Activated CD4-positive, alpha-beta T cell treated with anti-CD3 and anti-CD28 coated beads, Interleukin-2, amount 10 ng/mL, durations not matched to agents 24 days and 14 days (primary cell): ENCODE data around the gene COL9A1. TPM values are rescaled to one million over a fixed set of nuclear protein-coding genes. Genes with fewer than 3 reads are reported as not detected.

Experiments used
- DNase-seq: peaks from one replicate; pipeline ENCODE4 v3.0.0; 2022
- H3K27ac Mint-ChIP-seq: one replicate; pipeline ENCODE4 v1.8.0; 2022; ENCODE audit warnings: mild to moderate bottlenecking, mixed read lengths
- H3K27me3 Mint-ChIP-seq: one replicate; pipeline ENCODE4 v1.8.0; 2022; ENCODE audit warnings: mixed read lengths
- H3K36me3 Mint-ChIP-seq: one replicate; pipeline ENCODE4 v1.8.0; 2022; ENCODE audit warnings: low read depth, mild to moderate bottlenecking, mixed read lengths
- H3K4me1 Mint-ChIP-seq: one replicate; pipeline ENCODE4 v1.8.0; 2021; ENCODE audit warnings: mixed read lengths
- H3K4me3 Mint-ChIP-seq: one replicate; pipeline ENCODE4 v1.8.0; 2022; ENCODE audit warnings: mild to moderate bottlenecking, moderate library complexity, mixed read lengths
- H3K9me3 Mint-ChIP-seq: one replicate; pipeline ENCODE4 v1.8.0; 2021; ENCODE audit warnings: mixed read lengths
- intact Hi-C: fragments of 100-400 bp; cut with micrococcal nuclease; formaldehyde crosslinking; loops from one replicate; pipeline ENCODE4 v1.15.1; 2023
- total RNA-seq: library from RNA; stranded (reverse); gene quantifications from 2 replicates; pipeline ENCODE4 v1.2.3, GENCODE V29; 2022

The COL9A1 gene
- total RNA-seq, 1 donor from 2014 or later: not detected

DNA sequence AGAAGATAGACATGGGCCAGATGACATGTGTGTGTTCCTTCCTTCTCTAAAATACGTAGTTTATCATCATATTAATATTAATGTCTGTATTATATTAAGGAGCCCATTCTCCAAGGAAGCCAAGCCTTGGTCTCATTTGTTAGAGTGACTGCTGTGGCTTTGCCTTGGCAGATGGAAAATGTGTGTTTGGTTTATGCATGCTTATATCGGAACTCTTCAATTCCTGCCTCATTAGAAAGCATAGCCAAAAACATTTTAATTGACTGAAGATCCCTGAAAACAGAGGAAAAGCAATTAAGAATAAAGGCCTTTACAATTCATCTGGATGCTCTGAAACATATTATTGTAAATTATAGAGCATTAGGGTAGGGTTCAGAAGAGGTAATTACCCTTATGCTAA, 106.4 kb downstream of the COL9A1 start:
- H3K27me3 Mint-ChIP-seq: peaks cover 5% of the 10 kb centered on the region
- H3K4me3 Mint-ChIP-seq: no peak overlapping the region
- no peaks in the 10 kb centered on the region for H3K36me3 Mint-ChIP-seq
- H3K27ac Mint-ChIP-seq: no peak overlapping the region
- intact Hi-C loops: no loop called here
- DNase-seq: no peak
- no peaks in the 10 kb centered on the region for H3K9me3 Mint-ChIP-seq
- no peaks in the 10 kb centered on the region for H3K4me1 Mint-ChIP-seq

DNA sequence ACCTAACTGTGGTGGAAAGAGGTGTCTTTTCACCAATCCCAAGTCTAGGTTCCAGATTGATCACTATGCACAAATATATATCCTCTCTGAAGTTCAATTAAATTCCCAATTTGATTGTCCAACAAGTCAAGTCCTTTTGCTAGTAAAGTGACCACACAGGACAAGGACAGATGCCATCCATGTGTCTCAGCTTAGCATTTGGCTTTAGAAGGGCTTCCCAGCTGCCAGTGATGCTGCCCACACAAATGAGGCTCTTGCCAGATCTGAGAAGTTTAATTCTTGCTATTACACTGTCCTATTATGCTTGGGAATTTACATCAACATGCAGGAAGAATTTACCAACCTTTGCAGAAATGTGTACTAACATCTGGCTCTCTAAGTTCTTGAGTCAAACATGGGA, 108.5 kb downstream of the COL9A1 start:
- Mint-ChIP-seq H3K27me3 (peaks cover 8% of the 10 kb centered on the region), H3K4me3 (no peak overlapping the region), H3K9me3 (no peaks in the 10 kb centered on the region), H3K36me3 (no peaks in the 10 kb centered on the region), H3K27ac (no peak overlapping the region), H3K4me1 (no peaks in the 10 kb centered on the region)
- intact Hi-C loops: no loop called here
- DNase-seq: no peak

DNA sequence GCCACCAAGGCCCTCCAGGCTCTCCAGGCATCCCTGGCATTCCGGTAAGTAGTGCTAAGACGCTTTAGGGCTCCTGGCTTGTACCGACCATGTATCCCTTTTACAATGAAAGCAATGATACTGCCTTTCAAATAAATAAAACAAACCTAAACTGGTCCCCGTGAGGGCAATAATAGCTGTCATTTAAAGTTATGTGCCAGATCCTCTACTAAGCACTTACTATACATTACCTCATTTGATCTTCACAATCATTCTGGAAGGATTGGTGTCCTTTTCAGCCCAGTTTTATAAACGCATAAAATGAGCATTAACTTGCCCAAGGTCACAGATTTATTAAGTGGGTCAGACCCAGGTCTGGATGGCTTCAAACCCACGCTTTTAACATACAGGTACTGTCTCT, 114.7 kb downstream of the COL9A1 start:
- H3K27ac Mint-ChIP-seq: no peak overlapping the region
- H3K36me3 Mint-ChIP-seq: no peaks in the 10 kb centered on the region
- no peak for DNase-seq
- H3K4me1 Mint-ChIP-seq: no peaks in the 10 kb centered on the region
- intact Hi-C loops: no loop called here
- H3K27me3 Mint-ChIP-seq: peaks cover 5% of the 10 kb centered on the region
- no peak overlapping the region for H3K4me3 Mint-ChIP-seq
- H3K9me3 Mint-ChIP-seq: no peaks in the 10 kb centered on the region

DNA sequence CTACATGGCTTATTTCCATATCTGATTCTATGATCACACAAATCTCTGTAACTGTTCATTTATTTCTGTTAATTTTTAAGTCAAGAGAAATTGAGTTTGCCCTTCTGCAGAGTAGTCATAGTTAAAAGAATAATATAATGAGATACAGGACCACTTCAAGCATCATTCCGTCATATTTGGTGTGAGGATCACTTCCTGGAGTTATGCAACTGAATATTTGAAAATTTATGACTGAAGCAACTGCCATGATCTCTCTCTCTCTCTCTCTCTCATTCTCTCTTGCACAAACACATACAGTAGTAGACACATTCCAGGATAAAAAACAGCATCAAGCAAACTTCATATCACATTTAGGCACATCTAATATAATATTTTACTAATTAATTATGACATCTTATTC, 116.4 kb downstream of the COL9A1 start:
- intact Hi-C loops: no loop called here
- no peak for DNase-seq
- Mint-ChIP-seq H3K36me3 (no peaks in the 10 kb centered on the region), H3K9me3 (no peaks in the 10 kb centered on the region), H3K4me1 (no peaks in the 10 kb centered on the region), H3K27me3 (peaks cover 3% of the 10 kb centered on the region), H3K27ac (no peak overlapping the region), H3K4me3 (no peak overlapping the region)

DNA sequence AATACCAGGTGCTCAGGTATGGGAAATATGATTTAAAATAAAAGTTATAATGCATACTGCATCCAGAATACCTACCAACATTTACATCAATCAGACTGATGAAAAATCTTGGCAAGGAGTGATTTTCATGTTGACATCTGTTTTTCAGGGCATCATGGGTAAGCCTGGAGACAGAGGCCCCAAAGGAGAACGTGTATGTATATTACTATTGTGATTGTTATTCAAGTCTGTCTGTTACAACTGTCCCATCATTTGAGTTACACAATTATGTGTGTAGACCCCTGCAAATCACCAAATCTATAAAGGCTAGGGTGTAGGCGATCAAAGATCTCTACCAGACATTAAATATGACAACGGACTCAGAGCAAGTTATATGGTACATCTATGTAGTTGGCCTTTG, 118.2 kb downstream of the COL9A1 start:
- Mint-ChIP-seq H3K9me3 (no peaks in the 10 kb centered on the region), H3K27me3 (no peaks in the 10 kb centered on the region), H3K27ac (no peak overlapping the region), H3K4me1 (peaks cover 3% of the 10 kb centered on the region), H3K4me3 (no peak overlapping the region), H3K36me3 (no peaks in the 10 kb centered on the region)
- no peak for DNase-seq
- intact Hi-C loops: no loop called here

DNA sequence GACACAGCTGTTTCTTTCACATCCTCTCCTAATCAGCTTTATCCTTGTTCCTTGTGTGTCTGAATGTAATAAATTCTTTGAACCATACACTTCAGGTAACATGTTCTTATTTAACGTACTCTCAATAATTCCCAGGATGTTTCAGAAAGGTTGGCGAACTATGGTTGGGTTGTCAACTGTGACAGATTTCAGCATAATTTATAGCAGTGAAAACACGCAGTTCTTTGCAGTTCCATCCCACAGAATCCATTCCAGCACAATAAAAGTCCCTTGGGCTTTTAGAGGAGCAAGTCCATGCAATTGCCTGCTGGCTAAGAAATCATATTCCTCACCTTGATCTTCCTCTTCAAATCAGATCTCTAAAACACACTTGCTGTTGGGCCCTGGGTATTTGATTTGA, 119.3 kb downstream of the COL9A1 start:
- Mint-ChIP-seq H3K36me3 (no peaks in the 10 kb centered on the region), H3K27me3 (no peaks in the 10 kb centered on the region), H3K4me3 (no peak overlapping the region), H3K27ac (no peak overlapping the region), H3K9me3 (no peaks in the 10 kb centered on the region), H3K4me1 (peaks cover 3% of the 10 kb centered on the region)
- no peak for DNase-seq
- intact Hi-C loops: no loop called here

DNA sequence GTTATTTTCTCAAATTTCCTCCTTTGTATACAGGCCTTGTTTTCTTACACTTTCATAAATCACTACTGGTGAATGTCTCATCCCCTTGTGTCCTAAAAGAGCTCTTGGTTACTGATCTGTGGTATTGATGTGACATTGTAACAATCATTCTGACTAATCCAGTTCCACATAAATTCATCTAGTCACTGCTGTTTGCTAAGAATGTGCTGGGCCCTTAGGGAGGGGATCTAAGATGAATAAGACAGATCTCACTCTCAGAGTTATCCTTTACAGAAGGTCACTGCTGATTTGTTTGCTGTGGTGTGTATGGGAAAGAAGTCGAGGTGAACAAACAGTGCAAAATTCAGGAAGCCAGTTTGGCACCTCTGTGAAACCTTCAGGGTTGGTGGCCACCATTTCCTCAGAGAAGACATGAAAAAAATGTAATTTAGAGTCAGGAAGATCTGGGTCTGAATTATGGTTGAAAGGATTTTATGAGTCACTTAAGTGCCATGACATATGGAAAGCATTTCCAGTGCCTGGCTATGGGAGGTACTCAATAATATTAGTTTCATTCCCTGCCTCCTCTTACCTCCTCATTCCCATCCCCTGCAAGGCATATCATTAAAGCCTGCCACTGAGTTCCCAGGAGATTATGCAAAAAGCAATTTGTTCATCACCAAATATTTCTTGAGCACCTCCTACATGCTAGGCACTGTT, 121.8 kb downstream of the COL9A1 start:
- Mint-ChIP-seq H3K27ac (no peak overlapping the region), H3K4me1 (peaks cover 3% of the 10 kb centered on the region), H3K4me3 (no peak overlapping the region), H3K27me3 (no peaks in the 10 kb centered on the region), H3K9me3 (no peaks in the 10 kb centered on the region), H3K36me3 (no peaks in the 10 kb centered on the region)
- no peak for DNase-seq
- intact Hi-C loops: no loop called here

DNA sequence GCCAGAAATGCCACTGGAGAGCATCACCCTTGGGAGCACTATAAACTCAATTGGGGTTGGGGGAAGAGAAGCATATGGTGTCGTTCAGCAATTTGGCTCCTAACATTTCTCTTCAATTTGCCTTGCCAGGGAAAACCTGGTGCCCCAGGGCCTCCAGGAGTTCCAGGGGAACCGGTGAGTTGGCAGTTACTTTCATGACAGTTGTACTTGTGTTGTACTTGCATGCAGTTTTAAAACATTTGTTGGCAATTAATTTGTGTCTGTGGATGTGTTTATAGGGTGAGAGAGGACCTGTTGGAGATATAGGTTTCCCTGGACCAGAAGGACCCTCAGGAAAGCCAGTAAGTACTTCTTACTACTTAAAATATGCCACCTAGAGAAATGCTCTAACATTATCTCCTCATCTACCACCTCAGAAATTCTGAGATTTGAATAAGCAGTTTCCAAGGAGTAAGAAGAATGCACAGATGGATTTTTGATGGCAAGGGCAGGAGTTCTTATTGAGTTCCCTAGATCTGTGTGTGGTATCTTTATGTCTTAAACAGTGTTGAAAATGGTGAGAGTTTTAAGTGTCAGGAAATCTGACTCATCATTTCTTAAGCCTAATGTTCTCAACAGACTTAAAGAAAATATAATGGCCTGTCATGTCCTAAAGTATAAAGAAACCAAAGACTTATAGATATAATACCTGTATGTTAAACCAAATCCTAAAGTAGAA, 122.5 kb downstream of the COL9A1 start:
- Mint-ChIP-seq H3K27me3 (no peaks in the 10 kb centered on the region), H3K4me1 (peaks cover 3% of the 10 kb centered on the region), H3K9me3 (no peaks in the 10 kb centered on the region), H3K36me3 (no peaks in the 10 kb centered on the region), H3K4me3 (no peak overlapping the region), H3K27ac (no peak overlapping the region)
- intact Hi-C loops: no loop called here
- DNase-seq: no peak

DNA sequence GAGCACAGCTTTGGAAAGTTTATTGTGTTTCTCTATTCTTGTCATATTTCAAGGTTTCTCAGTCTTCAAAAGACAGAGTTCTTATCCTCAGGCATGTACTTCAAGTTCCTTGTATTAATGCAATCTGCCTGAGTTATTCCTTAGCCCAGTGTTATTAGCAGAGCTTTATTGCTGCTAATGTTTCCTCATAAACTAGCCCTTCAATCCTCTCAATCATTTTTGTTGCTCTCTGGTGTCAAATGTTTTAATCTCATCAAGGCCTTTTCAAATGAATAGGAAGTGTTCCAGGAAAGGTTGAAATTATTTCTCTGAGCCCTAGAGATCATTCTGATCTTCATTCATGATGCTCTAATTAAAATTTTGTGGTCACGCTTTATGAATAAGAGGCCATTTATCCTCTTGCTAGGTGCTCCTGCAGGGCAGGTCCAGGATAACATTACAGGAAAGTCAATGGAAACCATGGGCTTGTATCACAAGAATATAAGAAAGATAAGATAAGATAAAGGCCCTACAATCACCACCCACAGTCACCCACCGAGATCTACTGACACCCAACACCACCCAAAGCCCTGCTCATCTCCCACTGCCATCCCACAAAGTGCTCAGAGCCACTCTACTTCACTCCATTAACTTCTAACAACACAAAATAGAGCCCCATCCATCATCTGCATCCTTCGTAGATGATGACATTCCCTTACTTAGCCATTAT, 125.9 kb downstream of the COL9A1 start:
- Mint-ChIP-seq H3K27me3 (no peaks in the 10 kb centered on the region), H3K9me3 (no peaks in the 10 kb centered on the region), H3K27ac (no peak overlapping the region), H3K36me3 (no peaks in the 10 kb centered on the region), H3K4me1 (peaks cover 3% of the 10 kb centered on the region), H3K4me3 (no peak overlapping the region)
- intact Hi-C loops: no loop called here
- no peak for DNase-seq

DNA sequence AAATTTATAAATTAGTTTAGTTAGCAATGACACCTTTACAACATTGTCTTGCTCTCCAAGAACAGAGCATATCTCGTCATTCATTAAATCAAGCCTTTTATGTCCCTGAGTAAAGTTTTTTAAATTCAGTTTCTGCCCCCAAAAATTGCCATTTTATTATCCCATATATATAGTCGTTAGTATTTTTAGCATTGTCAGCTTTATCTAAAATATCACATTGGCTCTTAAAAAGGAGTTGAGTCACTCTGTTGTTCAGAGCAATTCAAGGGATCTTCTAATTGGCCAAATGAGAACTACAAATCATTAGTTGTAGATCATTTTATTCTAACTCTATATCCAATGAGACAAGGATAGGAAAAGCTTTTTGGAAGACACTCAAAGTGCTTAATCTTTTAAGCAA, 127.1 kb downstream of the COL9A1 start:
- no peaks in the 10 kb centered on the region for H3K36me3 Mint-ChIP-seq
- H3K4me1 Mint-ChIP-seq: no peaks in the 10 kb centered on the region
- no peak for DNase-seq
- intact Hi-C loops: no loop called here
- H3K9me3 Mint-ChIP-seq: no peaks in the 10 kb centered on the region
- H3K4me3 Mint-ChIP-seq: no peak overlapping the region
- no peak overlapping the region for H3K27ac Mint-ChIP-seq
- peaks cover 1% of the 10 kb centered on the region for H3K27me3 Mint-ChIP-seq

DNA sequence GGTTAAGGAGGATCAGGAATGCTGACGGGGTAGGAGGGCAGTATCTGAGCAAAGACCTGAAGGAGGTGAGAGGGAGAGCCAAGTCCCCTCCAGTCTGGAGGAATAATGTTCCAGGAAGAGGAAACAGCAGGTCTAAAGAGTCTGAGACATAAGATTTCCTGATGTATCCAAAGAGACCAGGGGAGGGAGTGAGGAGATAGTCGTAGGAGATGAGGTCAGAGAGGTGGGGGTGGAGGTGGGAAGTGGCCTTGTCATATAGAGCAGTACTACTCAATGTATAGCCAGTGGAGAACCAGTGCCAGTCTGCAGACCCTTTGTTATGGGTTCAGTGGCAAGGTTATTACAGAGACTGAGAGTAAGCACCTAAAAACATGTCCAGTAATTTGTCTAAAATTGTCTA, 130.6 kb downstream of the COL9A1 start:
- Mint-ChIP-seq H3K27me3 (peaks cover 11% of the 10 kb centered on the region), H3K9me3 (no peaks in the 10 kb centered on the region), H3K4me1 (no peaks in the 10 kb centered on the region), H3K36me3 (no peaks in the 10 kb centered on the region), H3K27ac (no peak overlapping the region), H3K4me3 (no peak overlapping the region)
- DNase-seq: no peak
- intact Hi-C loops: no loop called here

DNA sequence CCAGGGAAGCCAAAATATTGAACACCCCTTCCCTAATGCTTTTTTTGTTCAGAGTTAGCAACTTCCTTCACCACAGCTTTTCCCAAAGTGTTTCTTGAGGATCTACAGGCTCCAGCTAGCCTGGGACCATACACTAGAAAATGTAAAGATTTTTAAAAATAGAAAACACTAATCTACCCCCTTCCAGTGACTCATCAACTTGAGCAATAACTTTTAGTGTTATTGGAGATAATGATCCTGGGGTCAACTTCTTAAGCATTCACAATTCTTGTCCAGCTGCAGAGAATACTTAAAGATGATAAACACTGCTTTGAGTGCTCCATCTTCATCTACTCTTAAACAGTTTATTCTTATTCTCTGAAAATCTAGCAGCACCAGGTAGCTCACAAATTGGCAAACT, 131.6 kb downstream of the COL9A1 start:
- no peak overlapping the region for H3K27ac Mint-ChIP-seq
- no peaks in the 10 kb centered on the region for H3K4me1 Mint-ChIP-seq
- DNase-seq: no peak
- intact Hi-C loops: no loop called here
- H3K36me3 Mint-ChIP-seq: no peaks in the 10 kb centered on the region
- H3K4me3 Mint-ChIP-seq: no peak overlapping the region
- H3K27me3 Mint-ChIP-seq: peaks cover 20% of the 10 kb centered on the region
- H3K9me3 Mint-ChIP-seq: no peaks in the 10 kb centered on the region

DNA sequence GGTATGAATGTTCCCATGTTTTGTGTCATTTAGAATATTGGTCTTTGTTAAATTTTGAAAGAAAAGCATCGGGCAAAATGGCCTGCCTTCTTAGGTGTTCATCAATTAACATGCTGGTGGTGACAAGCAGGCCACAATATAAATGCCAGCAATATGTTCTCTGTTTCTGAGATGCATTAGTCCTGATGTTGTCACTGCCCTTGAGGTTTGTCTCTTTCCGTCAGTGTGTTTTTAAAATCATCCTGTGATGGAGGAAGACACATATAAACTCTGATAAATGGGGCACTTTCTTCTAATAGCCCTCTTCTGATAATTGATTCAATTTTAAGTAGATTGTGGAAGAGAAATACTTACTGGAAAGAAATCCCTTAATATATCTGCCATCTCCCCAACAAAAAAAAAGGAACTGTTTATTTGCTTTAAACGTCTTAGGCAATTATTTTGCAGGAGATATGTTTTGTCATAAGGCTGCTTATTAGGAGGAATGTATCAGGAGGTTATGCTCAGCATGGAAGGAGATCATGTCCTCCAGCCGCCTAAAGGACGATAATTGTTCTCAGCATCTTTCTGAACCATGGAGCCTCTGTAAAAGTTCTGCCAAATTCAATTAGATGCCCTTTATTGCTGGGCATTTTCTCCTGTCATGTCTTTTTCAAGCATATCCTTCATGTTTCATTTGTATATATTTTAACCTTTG, 134.1 kb downstream of the COL9A1 start:
- intact Hi-C loops: loop anchor here (5.0 kb wide), 1 partner anchor 332 kb away; no protein-coding TSS in a partner anchor
- Mint-ChIP-seq H3K4me1 (no peaks in the 10 kb centered on the region), H3K27me3 (peaks cover 24% of the 10 kb centered on the region), H3K9me3 (no peaks in the 10 kb centered on the region), H3K4me3 (no peak overlapping the region), H3K36me3 (no peaks in the 10 kb centered on the region), H3K27ac (no peak overlapping the region)
- no peak for DNase-seq
